HepG2 (cell line): ENCODE measurements around the gene SLC22A31. TPM values are rescaled to one million over a fixed set of nuclear protein-coding genes. Genes with fewer than 3 reads are reported as not detected.

Source experiments
- BCL6 ChIP-seq: IDR thresholded peaks from 2 replicates; pipeline ENCODE4 v1.6.1; 2016; ENCODE audit warnings: missing genetic modification reagents, missing compliant biosample characterization
- CHD4 ChIP-seq: fragments of 200-600 bp; sonication (generic); IDR thresholded peaks from 2 replicates; pipeline ENCODE4 v1.7.0; 2017; ENCODE audit warnings: mild to moderate bottlenecking, low read length, borderline replicate concordance
- GZF1 ChIP-seq: sonication (generic); formaldehyde crosslinking; IDR thresholded peaks from 2 replicates; pipeline ENCODE4 v1.5.1; 2020; ENCODE audit warnings: mild to moderate bottlenecking, missing genetic modification reagents
- JARID2 ChIP-seq: sonication (generic); formaldehyde crosslinking; IDR thresholded peaks from 2 replicates; pipeline ENCODE4 v1.8.1; 2023; ENCODE audit warnings: missing genetic modification reagents, inconsistent platforms; ENCODE audit not compliant: insufficient replicate concordance
- NR2F2 ChIP-seq: IDR thresholded peaks from 2 replicates; pipeline ENCODE4 v1.6.1; 2012; ENCODE audit warnings: low read depth, inconsistent platforms, borderline replicate concordance
- POLR2AphosphoS5 ChIP-seq: IDR thresholded peaks from 2 replicates; pipeline ENCODE4 v1.6.1; 2012; ENCODE audit warnings: low read depth, low read length
- RBFOX2 ChIP-seq: fragments of 200-400 bp; formaldehyde crosslinking; IDR thresholded peaks from 2 replicates; pipeline ENCODE4 v1.6.1; 2017; ENCODE audit warnings: low read depth, mild to moderate bottlenecking, low read length
- ZBTB20 ChIP-seq: sonication (generic); formaldehyde crosslinking; IDR thresholded peaks from 2 replicates; pipeline ENCODE4 v1.8.1; 2023; ENCODE audit warnings: missing genetic modification reagents, low read depth, mild to moderate bottlenecking, borderline replicate concordance
- ZFY ChIP-seq: sonication (generic); formaldehyde crosslinking; IDR thresholded peaks from 2 replicates; pipeline ENCODE4 v1.4.0; 2020; ENCODE audit warnings: missing genetic modification reagents
- ZIK1 ChIP-seq: sonication (generic); formaldehyde crosslinking; IDR thresholded peaks from 2 replicates; pipeline ENCODE4 v1.5.0; 2020; ENCODE audit warnings: mild to moderate bottlenecking, low read depth, missing genetic modification reagents, borderline replicate concordance
- ZNF382 ChIP-seq: sonication (generic); formaldehyde crosslinking; IDR thresholded peaks from 2 replicates; pipeline ENCODE4 v1.5.0; 2020; ENCODE audit warnings: missing genetic modification reagents, mild to moderate bottlenecking, borderline replicate concordance
- ZNF441 ChIP-seq: sonication (generic); formaldehyde crosslinking; IDR thresholded peaks from 2 replicates; pipeline ENCODE4 v1.7.0; 2021; ENCODE audit warnings: missing genetic modification reagents, borderline replicate concordance
- ZNF451 ChIP-seq: sonication (generic); formaldehyde crosslinking; IDR thresholded peaks from 2 replicates; pipeline ENCODE4 v1.5.0; 2020; ENCODE audit warnings: mild to moderate bottlenecking, missing genetic modification reagents
- ZNF749 ChIP-seq: sonication (generic); formaldehyde crosslinking; IDR thresholded peaks from 2 replicates; pipeline ENCODE4 v1.8.0; 2022; ENCODE audit warnings: mild to moderate bottlenecking, missing genetic modification reagents, moderate library complexity, borderline replicate concordance
- ZNF83 ChIP-seq: sonication (generic); formaldehyde crosslinking; IDR thresholded peaks from 2 replicates; pipeline ENCODE4 v1.4.0; 2020; ENCODE audit warnings: missing genetic modification reagents, mild to moderate bottlenecking, borderline replicate concordance
- ZNF879 ChIP-seq: sonication (generic); formaldehyde crosslinking; IDR thresholded peaks from 2 replicates; pipeline ENCODE4 v1.8.1; 2023; ENCODE audit warnings: missing genetic modification reagents
- polyA plus RNA-seq, 8 experiments: library from polyadenylated mRNA; depleted of rRNA in 3 of 8; stranded (reverse) in 7 of 8; unstranded in 1 of 8; fragments of >200 nt; fragmentation: Illumina TruSeq in 4 of 8; extraction: Trizol in 4 of 8; gene quantifications; 2 replicates each; pipeline versions ENCODE4 v1.2.1 to v1.2.3, GENCODE V29; 2011 to 2016; ENCODE audit warnings: low read depth in 4 of 8, missing spikeins in 1 of 8, mixed read lengths in 1 of 8; ENCODE audit not compliant: insufficient read depth in 1 of 8
- total RNA-seq, 5 experiments: library from RNA; depleted of rRNA; stranded (reverse); fragments of >200 nt; fragmentation: Illumina TruSeq; extraction: Trizol; gene quantifications; 2 replicates each; pipeline ENCODE4 v1.2.3, GENCODE V29; 2016; ENCODE audit warnings: low read depth in 1 of 5
- TF ChIP-seq, protein P1 (sequence below): sonication (generic); formaldehyde crosslinking; IDR thresholded peaks from 2 replicates; pipeline ENCODE4 v1.4.0; 2020; ENCODE audit warnings: missing genetic modification reagents
- TF ChIP-seq, protein P2 (sequence below): sonication (generic); formaldehyde crosslinking; IDR thresholded peaks from 2 replicates; pipeline ENCODE4 v1.4.0; 2020; ENCODE audit warnings: missing genetic modification reagents, low read depth, mild to moderate bottlenecking, borderline replicate concordance
- TF ChIP-seq, protein P3 (sequence below): sonication (generic); formaldehyde crosslinking; IDR thresholded peaks from 2 replicates; pipeline ENCODE4 v1.8.1; 2023; ENCODE audit warnings: mild to moderate bottlenecking, missing genetic modification reagents
- TF ChIP-seq, protein P4 (sequence below): IDR thresholded peaks from 2 replicates; pipeline ENCODE4 v1.6.1; 2018; ENCODE audit warnings: missing genetic modification reagents, mild to moderate bottlenecking, missing compliant biosample characterization

The SLC22A31 gene
- total and polyA plus RNA-seq, 2 of the 13 experiments (the other 11 are each of a cell fraction or from before 2014, with no cell fraction given) = 67.3 to 83.3 TPM

DNA sequence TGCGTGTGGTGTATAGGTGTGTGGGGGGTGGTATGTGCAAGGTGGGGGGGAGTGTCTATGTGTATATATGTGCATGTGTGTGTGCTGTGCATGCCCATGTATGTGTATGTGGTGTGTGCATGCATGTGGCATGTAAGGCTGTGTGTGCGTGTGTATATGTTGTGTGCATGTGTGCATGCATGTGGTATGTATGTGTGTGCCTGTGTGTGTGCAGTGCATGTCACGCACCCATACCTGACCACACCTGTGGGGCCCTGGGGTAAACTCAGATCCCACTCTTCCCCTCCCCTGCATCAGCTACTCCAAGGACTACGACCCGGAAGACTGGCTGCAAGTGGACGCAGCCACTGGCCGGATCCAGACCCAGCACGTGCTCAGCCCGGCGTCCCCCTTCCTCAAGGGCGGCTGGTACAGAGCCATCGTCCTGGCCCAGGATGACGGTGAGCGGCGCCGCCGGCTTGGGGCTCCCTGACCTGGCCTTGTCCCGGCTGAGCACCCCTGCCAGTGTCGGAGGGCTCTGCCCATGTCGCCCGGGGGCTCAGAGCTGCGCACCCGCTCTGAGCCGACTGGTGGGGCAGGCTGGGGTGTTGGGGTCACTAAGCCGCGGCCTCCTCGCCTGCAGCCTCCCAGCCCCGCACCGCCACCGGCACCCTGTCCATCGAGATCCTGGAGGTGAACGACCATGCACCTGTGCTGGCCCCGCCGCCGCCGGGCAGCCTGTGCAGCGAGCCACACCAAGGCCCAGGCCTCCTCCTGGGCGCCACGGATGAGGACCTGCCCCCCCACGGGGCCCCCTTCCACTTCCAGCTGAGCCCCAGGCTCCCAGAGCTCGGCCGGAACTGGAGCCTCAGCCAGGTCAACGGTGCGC, 9.1 kb downstream of the SLC22A31 start (continued):
- TF ChIP-seq ZIK1 = peak; percentile 93; the same call in 1 of the 2 replicates
- TF ChIP-seq ZNF382 = no peak
- TF ChIP-seq JARID2 = no peak
- TF ChIP-seq, protein P1, sequence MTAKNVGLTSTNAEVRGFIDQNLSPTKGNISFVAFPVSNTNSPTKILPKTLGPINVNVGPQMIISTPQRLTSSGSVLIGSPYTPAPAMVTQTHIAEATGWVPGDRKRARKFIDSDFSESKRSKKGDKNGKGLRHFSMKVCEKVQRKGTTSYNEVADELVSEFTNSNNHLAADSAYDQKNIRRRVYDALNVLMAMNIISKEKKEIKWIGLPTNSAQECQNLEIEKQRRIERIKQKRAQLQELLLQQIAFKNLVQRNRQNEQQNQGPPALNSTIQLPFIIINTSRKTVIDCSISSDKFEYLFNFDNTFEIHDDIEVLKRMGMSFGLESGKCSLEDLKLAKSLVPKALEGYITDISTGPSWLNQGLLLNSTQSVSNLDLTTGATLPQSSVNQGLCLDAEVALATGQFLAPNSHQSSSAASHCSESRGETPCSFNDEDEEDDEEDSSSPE (CRISPR knock-in tag) = peak; percentile 76
- TF ChIP-seq POLR2AphosphoS5 = peak; percentile 49; the same call in 1 of the 2 replicates
- no peak for TF ChIP-seq ZNF749 (CRISPR knock-in tag)
- TF ChIP-seq, protein P2, sequence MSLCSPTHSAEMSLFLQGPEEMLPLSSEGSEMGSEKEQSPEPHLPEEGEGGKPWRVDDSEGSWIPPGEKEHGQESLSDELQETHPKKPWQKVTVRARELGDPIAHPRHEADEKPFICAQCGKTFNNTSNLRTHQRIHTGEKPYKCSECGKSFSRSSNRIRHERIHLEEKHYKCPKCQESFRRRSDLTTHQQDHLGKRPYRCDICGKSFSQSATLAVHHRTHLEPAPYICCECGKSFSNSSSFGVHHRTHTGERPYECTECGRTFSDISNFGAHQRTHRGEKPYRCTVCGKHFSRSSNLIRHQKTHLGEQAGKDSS (CRISPR knock-in tag) = peak; percentile 90
- TF ChIP-seq ZNF879 (CRISPR knock-in tag) = peak; percentile 67; the same call in 1 of the 2 replicates
- TF ChIP-seq, protein P3, sequence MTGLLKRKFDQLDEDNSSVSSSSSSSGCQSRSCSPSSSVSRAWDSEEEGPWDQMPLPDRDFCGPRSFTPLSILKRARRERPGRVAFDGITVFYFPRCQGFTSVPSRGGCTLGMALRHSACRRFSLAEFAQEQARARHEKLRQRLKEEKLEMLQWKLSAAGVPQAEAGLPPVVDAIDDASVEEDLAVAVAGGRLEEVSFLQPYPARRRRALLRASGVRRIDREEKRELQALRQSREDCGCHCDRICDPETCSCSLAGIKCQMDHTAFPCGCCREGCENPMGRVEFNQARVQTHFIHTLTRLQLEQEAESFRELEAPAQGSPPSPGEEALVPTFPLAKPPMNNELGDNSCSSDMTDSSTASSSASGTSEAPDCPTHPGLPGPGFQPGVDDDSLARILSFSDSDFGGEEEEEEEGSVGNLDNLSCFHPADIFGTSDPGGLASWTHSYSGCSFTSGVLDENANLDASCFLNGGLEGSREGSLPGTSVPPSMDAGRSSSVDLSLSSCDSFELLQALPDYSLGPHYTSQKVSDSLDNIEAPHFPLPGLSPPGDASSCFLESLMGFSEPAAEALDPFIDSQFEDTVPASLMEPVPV (CRISPR knock-in tag) = peak; percentile 53; the same call in 1 of the 2 replicates
- peak; percentile 69; the same call in 1 of the 2 replicates for TF ChIP-seq ZBTB20 (CRISPR knock-in tag)
- TF ChIP-seq, protein P4, sequence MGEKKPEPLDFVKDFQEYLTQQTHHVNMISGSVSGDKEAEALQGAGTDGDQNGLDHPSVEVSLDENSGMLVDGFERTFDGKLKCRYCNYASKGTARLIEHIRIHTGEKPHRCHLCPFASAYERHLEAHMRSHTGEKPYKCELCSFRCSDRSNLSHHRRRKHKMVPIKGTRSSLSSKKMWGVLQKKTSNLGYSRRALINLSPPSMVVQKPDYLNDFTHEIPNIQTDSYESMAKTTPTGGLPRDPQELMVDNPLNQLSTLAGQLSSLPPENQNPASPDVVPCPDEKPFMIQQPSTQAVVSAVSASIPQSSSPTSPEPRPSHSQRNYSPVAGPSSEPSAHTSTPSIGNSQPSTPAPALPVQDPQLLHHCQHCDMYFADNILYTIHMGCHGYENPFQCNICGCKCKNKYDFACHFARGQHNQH (CRISPR knock-in tag) = no peak; the same call in 1 of the 2 replicates
- 0 out of 2 replicates have a peak, but pooled peaks have one; percentile 57 for TF ChIP-seq ZNF441 (CRISPR knock-in tag)
- peak; percentile 12; the same call in 1 of the 2 replicates for TF ChIP-seq CHD4
- TF ChIP-seq ZNF451 = peak; percentile 89; the same call in 1 of the 2 replicates
- TF ChIP-seq BCL6 (CRISPR knock-in tag) = no peak
- no peak for TF ChIP-seq NR2F2
- TF ChIP-seq GZF1 (CRISPR knock-in tag) = peak; percentile 99
- TF ChIP-seq RBFOX2 = peak; percentile 63; the same call in 1 of the 2 replicates
- TF ChIP-seq ZNF83 (CRISPR knock-in tag) = peak; percentile 78; the same call in 1 of the 2 replicates
- TF ChIP-seq ZFY (CRISPR knock-in tag) = peak; percentile 74; the same call in 1 of the 2 replicates
